GM19324 (cell line): ENCODE measurements around the gene BCL6B.
"Not testable (repeated sequence)": the region's sequence is repeated elsewhere in the genome, so short reads cannot be mapped to it uniquely, and the experiment has no call there.

Experiments
- ATAC-seq: cut with Tn5 transposase; IDR thresholded peaks from one replicate; pipeline ENCODE4 v1.9.1; 2021; ENCODE audit warnings: mild to moderate bottlenecking, moderate library complexity; ENCODE audit not compliant: unreplicated experiment, low FRiP score

The BCL6B gene

DNA sequence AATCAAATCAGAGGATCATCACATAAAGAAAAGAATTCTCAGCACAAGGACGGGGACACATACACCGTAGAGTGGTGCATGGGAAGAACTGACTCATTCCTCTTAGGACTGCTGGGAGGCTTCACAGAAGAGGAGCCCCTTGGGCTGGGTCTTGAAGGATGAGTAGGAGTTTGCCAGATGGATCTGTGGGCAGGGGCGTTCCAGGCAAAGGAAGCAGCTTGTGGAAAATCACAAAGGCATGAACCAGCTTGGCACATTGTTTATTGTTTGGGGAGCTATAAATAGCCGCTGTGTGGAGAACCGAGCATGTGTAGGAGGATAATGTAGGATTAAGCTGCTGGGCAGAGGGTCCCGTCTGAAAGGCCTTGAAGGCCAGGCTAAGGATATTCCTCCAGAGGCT, 26.1 kb downstream of the BCL6B start:
- no peak for ATAC-seq

DNA sequence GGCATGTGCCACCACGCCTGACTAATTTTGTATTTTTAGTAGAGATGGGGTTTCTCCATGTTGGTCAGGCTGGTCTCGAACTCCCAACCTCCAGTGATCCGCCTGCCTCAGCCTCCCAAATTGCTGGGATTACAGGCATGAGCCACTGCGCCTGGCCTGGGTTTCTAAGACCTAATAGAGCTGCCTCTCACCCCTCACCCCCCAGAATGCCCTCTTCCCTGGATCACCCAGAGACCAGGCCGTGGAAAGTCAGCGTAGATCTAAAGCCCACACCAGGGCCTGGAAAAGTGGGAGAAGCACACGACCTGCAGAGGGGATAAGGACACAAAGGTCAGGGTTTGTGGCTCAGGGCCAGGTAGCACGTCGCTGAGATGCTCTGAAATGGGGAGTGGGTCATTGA, 27.7 kb downstream of the BCL6B start:
- not testable (repeated sequence) for ATAC-seq

DNA sequence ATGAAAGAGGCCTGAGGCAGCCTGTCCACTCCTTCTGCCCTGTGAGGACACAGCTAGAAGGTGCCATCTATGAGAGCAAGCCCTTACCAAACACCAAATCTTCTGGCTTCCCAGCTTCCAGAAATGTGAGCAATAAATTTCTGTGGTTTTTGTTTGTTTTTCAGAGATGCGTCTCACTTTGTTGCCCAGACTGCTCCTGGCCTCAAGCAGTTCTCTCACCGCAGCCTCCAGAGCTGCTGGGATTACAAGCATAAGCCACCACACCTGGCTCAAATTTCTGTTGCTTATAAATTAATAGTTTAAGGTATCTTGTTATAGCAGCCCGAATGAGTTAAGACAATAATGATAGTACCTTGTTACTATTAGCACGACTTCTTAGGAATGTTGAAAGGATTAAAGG, 33.5 kb downstream of the BCL6B start:
- no peak for ATAC-seq

DNA sequence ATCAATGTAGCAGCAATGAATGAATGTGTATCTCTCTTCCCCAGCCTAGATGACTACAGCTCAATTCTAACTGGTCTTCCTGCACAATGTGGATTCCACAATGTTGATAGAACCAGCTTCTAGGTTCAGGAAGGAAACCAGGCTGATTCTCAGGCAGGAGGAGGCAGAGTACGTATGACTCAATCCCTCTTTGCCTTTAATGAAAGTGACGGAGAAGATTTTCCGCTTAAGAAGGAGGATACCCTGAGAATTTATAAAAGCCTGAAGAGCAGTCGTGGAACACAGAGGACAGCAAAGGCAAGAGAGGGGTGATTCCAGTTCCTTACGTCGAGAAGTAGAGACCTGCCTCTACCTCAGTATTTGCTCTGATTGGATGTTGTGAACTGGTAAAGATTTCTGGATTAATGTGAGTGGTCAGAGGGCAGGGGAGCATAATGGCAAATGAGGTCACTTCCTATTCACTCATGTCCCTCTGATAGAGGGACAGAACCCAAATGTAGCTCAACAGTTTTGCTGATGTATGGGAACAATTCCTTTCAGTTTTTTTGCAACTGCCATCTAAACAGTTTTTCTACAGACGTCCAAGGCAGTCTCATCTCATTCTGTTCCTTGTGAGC, 36.1 kb downstream of the BCL6B start:
- ATAC-seq: no peak

DNA sequence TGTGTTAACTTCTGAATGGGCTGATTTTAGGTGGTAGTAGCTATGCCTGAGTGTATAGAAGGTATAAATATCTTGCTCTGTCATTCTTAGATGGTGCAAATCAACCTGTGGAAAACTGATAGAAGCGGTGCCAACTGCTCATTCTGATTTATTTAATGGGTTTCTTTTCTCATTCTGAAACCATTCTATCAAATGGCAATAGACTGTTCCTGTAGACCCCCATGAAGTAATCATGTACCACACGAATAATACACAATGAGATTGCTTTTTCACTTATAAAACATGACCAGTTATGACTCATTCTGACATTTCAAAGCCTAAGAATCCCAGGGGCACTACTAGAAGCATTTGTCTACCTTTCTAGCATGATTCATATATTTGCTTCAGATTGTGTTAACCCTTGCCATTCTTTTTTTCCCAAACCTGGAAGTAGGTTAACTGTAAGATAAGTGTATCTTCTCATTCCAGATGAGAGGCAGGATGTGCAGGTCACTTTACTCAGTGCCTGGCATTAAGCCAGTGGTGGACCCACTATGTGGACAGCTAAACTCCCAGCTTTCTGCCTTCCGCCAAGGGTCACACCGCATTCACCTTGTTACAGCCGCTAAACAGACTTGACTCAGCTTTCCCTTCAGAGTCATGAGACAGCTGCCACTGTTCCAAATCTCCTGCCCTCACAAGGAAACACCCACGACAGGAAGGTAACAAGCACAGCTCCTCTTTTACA, 37.5 kb downstream of the BCL6B start:
- ATAC-seq: no peak

DNA sequence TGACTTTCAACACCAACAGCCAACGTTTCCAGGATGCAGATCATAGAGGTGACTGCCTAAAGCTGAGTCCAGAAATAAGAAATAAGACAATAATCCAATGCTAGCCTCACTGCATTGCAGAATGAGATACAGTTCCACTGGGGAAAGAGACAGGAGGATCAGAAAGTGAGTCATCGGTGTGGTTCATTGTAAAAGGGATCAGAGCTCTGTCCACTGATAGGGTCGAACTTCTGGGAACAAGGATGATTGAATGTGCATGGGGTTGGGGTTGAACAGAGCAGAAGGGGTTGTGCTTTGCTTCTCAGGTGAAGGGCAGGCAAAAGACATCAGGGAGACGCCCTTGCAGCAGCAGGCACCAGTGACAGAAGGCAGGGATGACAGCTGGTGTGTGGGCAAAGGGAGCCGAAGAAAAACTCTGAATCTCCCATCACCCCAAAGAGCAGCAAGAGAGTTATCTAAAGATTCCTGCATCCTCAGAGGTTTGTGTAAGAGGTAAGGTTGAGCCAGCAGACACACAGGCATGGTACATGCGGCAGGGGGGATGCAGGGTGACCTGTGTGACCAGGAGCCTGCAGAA, 40.8 kb downstream of the BCL6B start:
- no peak for ATAC-seq

DNA sequence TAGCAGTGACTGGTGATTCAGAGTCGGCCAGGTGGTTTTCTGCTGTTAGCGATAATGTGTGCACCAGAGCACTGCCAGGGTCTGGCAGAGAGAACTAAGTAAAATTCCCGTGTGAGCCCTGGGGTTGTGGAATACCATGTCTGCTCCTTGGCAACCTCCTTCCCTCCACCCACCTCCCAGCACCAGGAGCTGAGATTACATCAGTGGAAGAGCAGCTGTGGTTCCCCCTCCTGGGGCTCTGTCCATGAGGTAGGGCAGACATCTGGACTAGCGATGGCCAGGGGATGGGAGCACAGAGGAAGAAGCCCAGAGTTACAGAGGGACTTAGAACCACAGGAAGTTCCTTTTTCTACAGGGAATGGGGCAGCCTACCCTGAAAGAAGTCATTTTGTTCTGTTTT, 41.4 kb downstream of the BCL6B start:
- no peak for ATAC-seq

DNA sequence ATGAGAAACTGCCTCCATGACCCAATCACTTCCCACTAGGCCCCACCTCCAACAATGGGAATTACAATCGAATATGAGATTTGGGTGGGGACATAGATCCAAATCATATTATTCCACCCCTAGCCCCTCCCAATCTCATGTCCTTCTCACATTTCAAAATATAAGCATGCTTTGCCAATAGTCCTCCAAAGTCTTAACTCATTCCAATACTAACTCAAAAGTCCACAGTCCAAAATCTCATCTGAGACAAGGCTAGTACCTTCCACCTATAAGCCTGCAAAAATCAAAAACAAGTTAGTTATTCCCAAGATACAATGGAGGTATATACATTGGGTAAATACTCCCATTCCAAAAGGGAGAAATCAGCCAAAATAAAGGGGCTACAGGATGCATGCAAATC, 44.3 kb downstream of the BCL6B start:
- no peak for ATAC-seq

DNA sequence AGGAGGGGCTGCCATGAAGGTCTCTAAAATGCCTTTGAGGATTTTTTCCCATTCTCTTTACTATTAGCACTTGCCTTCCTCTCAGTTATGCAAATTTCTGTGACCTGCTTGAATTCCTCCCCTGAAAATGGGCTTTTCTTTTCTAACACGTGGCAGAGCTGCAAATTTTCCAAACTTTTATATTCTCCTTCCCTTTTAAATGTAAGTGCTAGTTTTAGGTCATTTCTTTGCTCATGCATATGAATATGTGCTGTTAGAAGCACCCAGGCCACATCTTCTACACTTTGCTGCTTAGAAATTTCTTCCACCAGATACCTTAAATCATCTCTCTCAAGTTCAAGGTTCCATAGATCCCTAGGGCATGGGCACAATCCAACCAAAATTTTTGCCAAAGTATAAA, 45.4 kb downstream of the BCL6B start:
- ATAC-seq: no peak

DNA sequence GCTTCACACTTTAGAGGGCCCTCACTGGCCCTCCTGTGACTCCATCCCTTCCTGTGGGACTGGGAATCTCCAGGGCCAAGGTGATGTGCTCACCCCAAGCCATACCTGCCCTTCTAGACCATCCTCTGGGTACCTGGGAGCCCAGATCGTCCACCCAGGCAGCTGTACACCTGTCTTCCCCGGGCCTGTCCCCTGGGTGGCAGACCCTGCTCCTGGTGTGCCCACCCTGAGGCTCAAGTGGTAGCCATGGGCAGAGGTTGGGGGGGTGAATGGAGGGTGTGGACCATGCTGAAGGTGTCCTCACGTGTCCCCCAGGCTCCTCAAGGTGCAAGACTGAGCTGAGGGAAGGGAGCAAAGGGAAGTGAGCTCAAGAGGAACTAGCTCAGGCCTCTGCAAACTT, 47.9 kb downstream of the BCL6B start:
- ATAC-seq: no peak

DNA sequence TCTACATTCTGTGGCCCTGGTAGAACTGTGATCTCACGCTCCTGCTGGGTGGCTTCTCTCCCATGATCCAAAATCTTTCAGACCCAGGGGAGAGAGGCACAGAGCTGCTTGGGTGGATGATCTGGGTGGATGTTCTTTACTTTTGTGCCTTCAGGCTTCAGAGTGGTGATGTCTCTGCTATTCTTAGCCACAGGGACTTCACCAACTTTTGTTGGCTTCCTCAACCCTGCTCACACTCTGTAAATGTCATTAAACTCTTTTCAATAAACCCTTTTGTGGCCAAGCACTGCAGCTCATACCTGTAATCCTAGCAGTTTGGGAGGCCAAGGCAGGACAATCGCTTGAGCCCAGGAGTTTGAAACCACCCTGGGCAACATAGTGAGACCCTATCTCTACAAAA, 49.6 kb downstream of the BCL6B start:
- ATAC-seq: no peak

DNA sequence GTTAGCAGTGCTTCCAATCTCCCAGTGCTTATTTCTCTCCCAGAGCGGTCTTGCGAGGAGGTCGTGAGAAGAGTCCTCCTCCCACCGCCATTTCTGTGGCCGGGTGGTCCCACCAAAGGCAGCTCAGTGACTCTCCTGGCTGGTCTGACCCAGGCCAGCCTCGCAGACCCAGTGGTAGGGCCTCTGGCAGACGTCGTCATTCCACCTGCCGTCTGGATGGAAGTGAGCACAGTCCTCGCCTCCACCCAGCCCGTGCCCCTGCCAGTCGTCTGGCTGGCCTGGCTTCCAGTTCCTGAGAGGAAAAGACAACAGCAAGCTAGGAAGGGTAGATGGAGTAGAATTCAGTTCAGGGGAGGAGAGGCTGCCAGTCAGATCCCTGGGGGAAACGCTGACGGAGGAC, 52.1 kb downstream of the BCL6B start:
- no peak for ATAC-seq

DNA sequence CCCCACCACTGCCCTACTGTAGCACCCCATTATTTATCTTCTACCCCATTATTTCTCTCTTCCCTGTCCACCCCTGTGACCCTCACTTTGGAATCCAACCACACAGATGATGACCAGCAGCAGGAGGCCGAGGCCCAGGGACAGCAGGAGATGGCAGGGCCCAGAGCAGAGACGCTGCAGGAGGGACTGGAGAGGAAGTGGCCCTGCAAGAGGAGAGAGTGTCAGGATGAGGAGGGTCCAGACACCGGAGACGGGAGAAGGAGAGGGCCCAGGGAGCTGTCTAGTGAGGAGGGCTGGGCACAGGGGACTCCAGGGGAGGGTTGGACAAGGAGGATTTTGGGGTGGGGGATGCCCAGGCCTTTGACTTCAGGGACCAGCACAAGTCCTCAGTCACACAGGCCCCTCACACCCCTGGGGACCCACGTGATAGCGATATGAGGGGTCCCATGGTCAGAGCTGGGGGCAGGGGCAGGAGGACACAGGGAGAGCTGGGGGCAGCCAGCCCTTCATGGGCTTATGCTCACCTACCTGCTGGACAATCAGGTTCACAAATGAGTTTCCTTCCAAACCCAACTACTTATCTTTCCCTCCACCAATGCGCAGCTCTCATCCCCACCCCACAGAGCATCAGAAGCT, 55.2 kb downstream of the BCL6B start:
- no peak for ATAC-seq

DNA sequence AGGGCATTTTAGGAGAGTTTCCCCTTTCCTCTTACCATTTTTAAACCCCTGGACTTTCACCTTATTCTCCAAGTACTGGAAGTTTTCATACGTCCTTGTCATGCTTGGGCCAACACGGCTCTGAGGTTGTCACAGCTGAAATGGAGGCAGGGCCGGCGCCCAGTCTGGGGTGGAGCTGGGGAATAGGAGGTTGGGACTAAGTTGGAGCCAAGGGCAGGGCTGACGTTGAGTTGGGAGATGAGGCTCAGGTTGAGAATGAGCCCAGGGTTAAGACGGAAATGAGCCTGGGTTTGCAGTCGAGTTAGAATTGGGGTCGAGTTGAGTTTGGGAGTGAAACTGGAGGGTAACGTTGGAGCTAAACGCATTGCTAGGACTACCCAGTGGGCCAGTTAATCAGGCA, 55.9 kb downstream of the BCL6B start:
- no peak for ATAC-seq
